ENCODE measurements around the gene TATDN3.

Gene TATDN3

GRCh38 chr1:212819726-212820125, 28.0 kb downstream of the TATDN3 start:
- Histone ChIP-seq H3K4me2 (ENCODE audit: low read length) (peak overlapping the region; percentile 70), H3K9me3 (ENCODE audit: insufficient read depth, low read length) (peaks cover 11% of the 10 kb centered on the region), H3K36me3 (replicated peaks; ENCODE audit: low read depth, low read length) (peaks cover 12% of the 10 kb centered on the region), H3K27ac (ENCODE audit: low read length) (peak overlapping the region; percentile 46), H3K4me3 (ENCODE audit: low read length) (peak overlapping the region; percentile 42), H3K9ac (ENCODE audit: low read length) (peak overlapping the region; percentile 13), H3K4me1 (ENCODE audit: low read length) (peaks cover 26% of the 10 kb centered on the region), H4K20me1 (ENCODE audit: insufficient read depth, low read length) (no peaks in the 10 kb centered on the region), H3K27me3 (ENCODE audit: low read depth, low read length) (no peaks in the 10 kb centered on the region), H2AFZ (ENCODE audit: low read depth, low read length) (no peak overlapping the region), H3K79me2 (ENCODE audit: low read length) (no peaks in the 10 kb centered on the region)
- no peak for TF ChIP-seq CTCF (IDR thresholded peaks at IDR 0.05; ENCODE audit: low read depth, low read length)
- no peak for TF ChIP-seq EZH2phosphoT487 (IDR thresholded peaks at IDR 0.05; ENCODE audit: low read depth)

- Histone ChIP-seq H3K9me3 (ENCODE audit: insufficient read depth, low read length) (peaks cover 23% of the 10 kb centered on the region), H3K27ac (ENCODE audit: low read length) (no peak overlapping the region), H3K4me1 (ENCODE audit: low read length) (peaks cover 24% of the 10 kb centered on the region), H3K4me2 (ENCODE audit: low read length) (peak overlapping the region; percentile 70), H4K20me1 (ENCODE audit: insufficient read depth, low read length) (no peaks in the 10 kb centered on the region), H2AFZ (ENCODE audit: low read depth, low read length) (no peak overlapping the region), H3K36me3 (replicated peaks; ENCODE audit: low read depth, low read length) (peaks cover 22% of the 10 kb centered on the region), H3K9ac (ENCODE audit: low read length) (no peak overlapping the region), H3K27me3 (ENCODE audit: low read depth, low read length) (no peaks in the 10 kb centered on the region), H3K79me2 (ENCODE audit: low read length) (no peaks in the 10 kb centered on the region), H3K4me3 (ENCODE audit: low read length) (no peak overlapping the region)
- TF ChIP-seq CTCF (IDR thresholded peaks at IDR 0.05; ENCODE audit: low read depth, low read length) = 0 out of 2 replicates have a peak, but pooled peaks have one; percentile 10
- no peak for TF ChIP-seq EZH2phosphoT487 (IDR thresholded peaks at IDR 0.05; ENCODE audit: low read depth)
These were observed 29.3 kb downstream of the TATDN3 start for GRCh38 chr1:212820969-212821368.

- Histone ChIP-seq H3K4me2 (ENCODE audit: low read length) (no peak overlapping the region), H3K27me3 (ENCODE audit: low read depth, low read length) (no peaks in the 10 kb centered on the region), H3K36me3 (replicated peaks; ENCODE audit: low read depth, low read length) (peaks cover 33% of the 10 kb centered on the region), H3K79me2 (ENCODE audit: low read length) (no peaks in the 10 kb centered on the region), H2AFZ (ENCODE audit: low read depth, low read length) (no peak overlapping the region), H3K27ac (ENCODE audit: low read length) (no peak overlapping the region), H3K9ac (ENCODE audit: low read length) (no peak overlapping the region), H4K20me1 (ENCODE audit: insufficient read depth, low read length) (no peaks in the 10 kb centered on the region), H3K4me1 (ENCODE audit: low read length) (peaks cover 24% of the 10 kb centered on the region), H3K9me3 (ENCODE audit: insufficient read depth, low read length) (peaks cover 38% of the 10 kb centered on the region), H3K4me3 (ENCODE audit: low read length) (no peak overlapping the region)
- TF ChIP-seq EZH2phosphoT487 (IDR thresholded peaks at IDR 0.05; ENCODE audit: low read depth) = no peak
- TF ChIP-seq CTCF (IDR thresholded peaks at IDR 0.05; ENCODE audit: low read depth, low read length) = no peak
These were observed 31.3 kb downstream of the TATDN3 start for GRCh38 chr1:212822956-212823355.

- Histone ChIP-seq H3K27me3 (ENCODE audit: low read depth, low read length) (no peaks in the 10 kb centered on the region), H3K4me2 (ENCODE audit: low read length) (no peak overlapping the region), H3K79me2 (ENCODE audit: low read length) (no peaks in the 10 kb centered on the region), H3K36me3 (replicated peaks; ENCODE audit: low read depth, low read length) (peaks cover 33% of the 10 kb centered on the region), H4K20me1 (ENCODE audit: insufficient read depth, low read length) (no peaks in the 10 kb centered on the region), H3K9ac (ENCODE audit: low read length) (no peak overlapping the region), H3K4me3 (ENCODE audit: low read length) (no peak overlapping the region), H3K4me1 (ENCODE audit: low read length) (peaks cover 32% of the 10 kb centered on the region), H3K27ac (ENCODE audit: low read length) (no peak overlapping the region), H2AFZ (ENCODE audit: low read depth, low read length) (no peak overlapping the region), H3K9me3 (ENCODE audit: insufficient read depth, low read length) (peaks cover 39% of the 10 kb centered on the region)
- no peak for TF ChIP-seq EZH2phosphoT487 (IDR thresholded peaks at IDR 0.05; ENCODE audit: low read depth)
- TF ChIP-seq CTCF (IDR thresholded peaks at IDR 0.05; ENCODE audit: low read depth, low read length) = no peak
These were observed 32.5 kb downstream of the TATDN3 start for GRCh38 chr1:212824201-212824600.
